SK-N-SH (cell line): ENCODE data around the gene CCDC198. TPM values are rescaled to one million over a fixed set of nuclear protein-coding genes. Genes with fewer than 3 reads are reported as not detected.

Experiments used
- CTCF ChIA-PET: fragments of 300-600, 350-600 bp; formaldehyde crosslinking; extraction: SDS; loops from one replicate; lab custom pipeline; 2021; lab: Yijun Ruan, JAX
- POLR2A ChIA-PET: fragments of 350-600 bp; sonication (Branson Sonifier 250); formaldehyde crosslinking; extraction: SDS; loops from one replicate; lab custom pipeline; 2020; ENCODE audit warnings: antibody characterized with exemption, inconsistent platforms; lab: Yijun Ruan, JAX
- DNase-seq: peaks from one replicate; pipeline ENCODE4 v3.0.0; 2012
- H2AFZ ChIP-seq: fragments of 200-600 bp; sonication (generic); 2 replicates; pipeline ENCODE4 v1.8.1; 2016; ENCODE audit warnings: antibody characterized with exemption, mild to moderate bottlenecking, low read depth
- H3F3A ChIP-seq: fragments of 200-600 bp; sonication (generic); replicated peaks from 2 replicates; pipeline ENCODE3; 2016; ENCODE audit warnings: antibody characterized with exemption, mild to moderate bottlenecking; ENCODE audit not compliant: insufficient read depth
- H3K27ac ChIP-seq, 2 experiments: fragments of 200-500 bp in 1 of 2; fragments of 200-600 bp in 1 of 2; sonication (Bioruptor generic) in 1 of 2; sonication (generic), shearing (Covaris generic) in 1 of 2; 2 replicates each; pipeline versions ENCODE4 v1.5.1 to v1.6.1; 2014 to 2016; ENCODE audit warnings: low read depth in 2 of 2, inconsistent platforms in 1 of 2, low read length in 1 of 2, mild to moderate bottlenecking in 1 of 2, mixed read lengths in 1 of 2
- H3K27me3 ChIP-seq: fragments of 200-600 bp; sonication (generic), shearing (Covaris generic); 2 replicates; pipeline ENCODE4 v1.6.1; 2016; ENCODE audit warnings: mixed run types; ENCODE audit not compliant: insufficient read depth
- H3K36me3 ChIP-seq, 2 experiments: fragments of 200-500 bp in 1 of 2; fragments of 200-600 bp in 1 of 2; sonication (Bioruptor generic) in 1 of 2; sonication (generic) in 1 of 2; replicated peaks in 1 of 2; 2 replicates each; pipeline versions ENCODE3 to v1.5.1; 2014 to 2016; ENCODE audit warnings: low read length in 1 of 2, mild to moderate bottlenecking in 1 of 2; ENCODE audit not compliant: insufficient read depth in 2 of 2, control insufficient read depth in 1 of 2
- H3K4me1 ChIP-seq, 2 experiments: fragments of 200-500 bp in 1 of 2; fragments of 200-600 bp in 1 of 2; sonication (Bioruptor generic) in 1 of 2; sonication (generic), shearing (Covaris generic) in 1 of 2; 2 replicates each; pipeline versions ENCODE4 v1.5.1 to v1.6.1; 2014 to 2016; ENCODE audit warnings: low read depth in 1 of 2, low read length in 1 of 2, mixed run types in 1 of 2; ENCODE audit not compliant: insufficient read depth in 2 of 2, control insufficient read depth in 1 of 2
- H3K4me2 ChIP-seq: fragments of 200-600 bp; sonication (generic), shearing (Covaris generic); 2 replicates; pipeline ENCODE4 v1.6.1; 2017; ENCODE audit warnings: mixed run types
- H3K4me3 ChIP-seq, 2 experiments: fragments of 200-500 bp in 1 of 2; fragments of 200-600 bp in 1 of 2; sonication (Bioruptor generic) in 1 of 2; sonication (generic), shearing (Covaris generic) in 1 of 2; 2 replicates each; pipeline versions ENCODE4 v1.5.1 to v1.8.1; 2014 to 2016; ENCODE audit warnings: low read depth in 2 of 2, inconsistent platforms in 1 of 2, low read length in 1 of 2, mild to moderate bottlenecking in 1 of 2, mixed read lengths in 1 of 2, moderate library complexity in 1 of 2
- H3K79me2 ChIP-seq: fragments of 200-600 bp; sonication (generic); 2 replicates; pipeline ENCODE4 v1.8.1; 2017; ENCODE audit warnings: mild to moderate bottlenecking; ENCODE audit not compliant: insufficient read depth
- H3K9ac ChIP-seq: fragments of 200-600 bp; sonication (generic); 2 replicates; pipeline ENCODE4 v1.6.1; 2017; ENCODE audit warnings: mixed run types
- H3K9me2 ChIP-seq: fragments of 200-600 bp; sonication (generic); 2 replicates; pipeline ENCODE4 v1.6.1; 2017; ENCODE audit warnings: mixed run types
- H3K9me3 ChIP-seq: fragments of 200-600 bp; sonication (generic); 2 replicates; pipeline ENCODE4 v1.6.1; 2017; ENCODE audit warnings: mixed run types, mild to moderate bottlenecking, moderate library complexity
- H4K20me1 ChIP-seq: fragments of 200-600 bp; sonication (generic); 2 replicates; pipeline ENCODE4 v1.6.1; 2017; ENCODE audit warnings: mild to moderate bottlenecking, mixed run types; ENCODE audit not compliant: insufficient read depth
- ELF1 ChIP-seq: IDR thresholded peaks from 2 replicates; pipeline ENCODE4 v1.4.0; 2012
- JUND ChIP-seq: IDR thresholded peaks from 2 replicates; pipeline ENCODE4 v1.4.0; 2012
- PBX3 ChIP-seq: IDR thresholded peaks from 2 replicates; pipeline ENCODE4; 2012
- RCOR1 ChIP-seq: fragments of 150-350 bp; IDR thresholded peaks from 2 replicates; pipeline ENCODE4 v1.6.1; 2017; ENCODE audit warnings: antibody characterized with exemption, low read length
- TAF1 ChIP-seq: IDR thresholded peaks from 2 replicates; pipeline ENCODE4 v1.6.1; 2012; ENCODE audit warnings: low read depth, mild to moderate bottlenecking, low read length, moderate library complexity, borderline replicate concordance
- TEAD4 ChIP-seq: IDR thresholded peaks from 2 replicates; pipeline ENCODE4 v1.4.0; 2012; ENCODE audit warnings: mild to moderate bottlenecking, borderline replicate concordance; ENCODE audit not compliant: insufficient read depth
- USF2 ChIP-seq: fragments of 150-350 bp; IDR thresholded peaks from 2 replicates; pipeline ENCODE4 v1.6.1; 2017; ENCODE audit warnings: antibody characterized with exemption, low read length, low read depth, borderline replicate concordance
- ZBTB33 ChIP-seq: IDR thresholded peaks from 2 replicates; pipeline ENCODE4 v1.4.0; 2012; ENCODE audit warnings: low read depth, borderline replicate concordance
- WGBS: methylation state at CpG from one replicate; pipeline ENCODE4 v1.1.6; 2017; ENCODE audit warnings: low lambda C conversion rate; 5-methylcytosine and 5-hydroxymethylcytosine counted together
- polyA plus RNA-seq, 3 experiments: library from polyadenylated mRNA; depleted of rRNA; stranded (reverse); fragments of >200 nt; gene quantifications; 2 replicates each; pipeline ENCODE4 v1.2.3, GENCODE V29; 2012

CCDC198 gene
- polyA plus RNA-seq, 1 of the 3 experiments (the other 2 are of a cell fraction), result not detected

GRCh38 chr14:57485635-57486034 lies 8.0 kb downstream of the CCDC198 start (continued):
- TF ChIP-seq USF2, result no peak

- H3K79me2 ChIP-seq, result no peaks in the 10 kb centered on the region
- H4K20me1 ChIP-seq, result no peaks in the 10 kb centered on the region
- H3K36me3 ChIP-seq, result no peaks in the 10 kb centered on the region
- no peak overlapping the region for H3K4me2 ChIP-seq
- peaks cover 11% of the 10 kb centered on the region; the same call in 1 of the 2 replicates for H3K27me3 ChIP-seq
- H3K4me1 ChIP-seq, result peaks cover 0 to 9% of the 10 kb centered on the region in 2 experiments; a peak in 1 of 4 replicates
- no peak overlapping the region for H3K27ac ChIP-seq
- no peak for DNase-seq
- H3K4me3 ChIP-seq, result no peak overlapping the region
- 11% methylated on average over 3 of the region's 3 CpGs for WGBS
- H3F3A ChIP-seq, result no peaks in the 10 kb centered on the region
- POLR2A ChIA-PET, result no interaction called here
- no peaks in the 10 kb centered on the region for H3K9me2 ChIP-seq
- CTCF ChIA-PET, result no interaction called here
- H2AFZ ChIP-seq, result no peak overlapping the region
- no peak overlapping the region for H3K9ac ChIP-seq
- no peaks in the 10 kb centered on the region for H3K9me3 ChIP-seq
- no peak for TF ChIP-seq RCOR1
These were observed 11.5 kb downstream of the CCDC198 start for GRCh38 chr14:57482120-57482519.

- H3K9me3 ChIP-seq, result no peaks in the 10 kb centered on the region
- H3K4me3 ChIP-seq, result no peak overlapping the region
- no peak overlapping the region for H3K4me2 ChIP-seq
- H3K36me3 ChIP-seq, result no peaks in the 10 kb centered on the region
- ChIA-PET POLR2A (interaction anchor here (0.7 kb wide), 1 partner anchor 20 kb away, joined by 3 read pairs; no protein-coding TSS in a partner anchor), CTCF (interaction anchor here (1.2 to 1.4 kb wide), 3 partner anchors 11 to 593 kb away, joined by 3 read pairs; no protein-coding TSS in a partner anchor)
- H3K79me2 ChIP-seq, result no peaks in the 10 kb centered on the region
- H4K20me1 ChIP-seq, result no peaks in the 10 kb centered on the region
- H3K9me2 ChIP-seq, result no peaks in the 10 kb centered on the region
- H3F3A ChIP-seq, result no peaks in the 10 kb centered on the region
- H2AFZ ChIP-seq, result no peak overlapping the region
- 25% methylated on average over 1 of the region's 1 CpG for WGBS
- H3K27ac ChIP-seq, result no peak overlapping the region
- peaks cover 11% of the 10 kb centered on the region; the same call in 1 of the 2 replicates for H3K27me3 ChIP-seq
- DNase-seq, result no peak
- no peak overlapping the region for H3K9ac ChIP-seq
- peaks cover 0 to 9% of the 10 kb centered on the region in 2 experiments; a peak in 1 of 4 replicates for H3K4me1 ChIP-seq
- no peak for TF ChIP-seq TAF1
- TF ChIP-seq JUND, result no peak
- TF ChIP-seq TEAD4, result no peak
- TF ChIP-seq ELF1, result no peak
These were observed 13.6 kb downstream of the CCDC198 start for GRCh38 chr14:57480051-57480450.

GRCh38 chr14:57479197-57479596 lies 14.5 kb downstream of the CCDC198 start:
- Histone ChIP-seq H4K20me1 (no peaks in the 10 kb centered on the region), H3K9ac (no peak overlapping the region), H3K27ac (no peak overlapping the region), H3K9me2 (no peaks in the 10 kb centered on the region), H3F3A (no peaks in the 10 kb centered on the region), H3K79me2 (no peaks in the 10 kb centered on the region), H2AFZ (no peak overlapping the region), H3K27me3 (peaks cover 11% of the 10 kb centered on the region; the same call in 1 of the 2 replicates), H3K4me3 (no peak overlapping the region), H3K4me1 (peaks cover 0 to 9% of the 10 kb centered on the region in 2 experiments; a peak in 1 of 4 replicates), H3K4me2 (no peak overlapping the region), H3K36me3 (no peaks in the 10 kb centered on the region), H3K9me3 (no peaks in the 10 kb centered on the region)
- ChIA-PET POLR2A (no interaction called here), CTCF (interaction anchor here (1.4 kb wide), 2 partner anchors 12 to 594 kb away, joined by 3 read pairs; no protein-coding TSS in a partner anchor)
- TF ChIP-seq PBX3 (no peak), USF2 (no peak), RCOR1 (no peak), ZBTB33 (no peak)
- no peak for DNase-seq
- 15% methylated on average over 1 of the region's 1 CpG for WGBS
